PC-3 (cell line): ENCODE measurements around the gene PTPRN2.

Experiments used
- CTCF ChIP-seq: fragments of 300-600 bp; sonication (generic); conservative IDR thresholded peaks from 2 replicates; pipeline ENCODE4 v1.5.1; 2017; ENCODE audit warnings: antibody characterized with exemption, low read depth, mild to moderate bottlenecking, low read length
- EZH2 ChIP-seq: fragments of 300-600 bp; sonication (generic); IDR thresholded peaks from one replicate; pipeline ENCODE4 v1.6.1; 2017; ENCODE audit warnings: antibody characterized with exemption, mild to moderate bottlenecking, low read length; ENCODE audit not compliant: unreplicated experiment
- EZH2phosphoT487 ChIP-seq: fragments of 300-600 bp; sonication (generic); IDR thresholded peaks from 2 replicates; pipeline ENCODE4 v1.6.1; 2018; ENCODE audit warnings: mild to moderate bottlenecking, antibody characterized with exemption, low read length, borderline replicate concordance

GRCh38 chr7:157850481-157851444, 736.9 kb downstream of the PTPRN2 start:
- no peak for TF ChIP-seq CTCF
- no peak for TF ChIP-seq EZH2phosphoT487
- no peak for TF ChIP-seq EZH2
